Loucy (cell line): ENCODE results near the gene ADCY4.

Experiments used
- CTCF ChIP-seq: fragments of 200-600 bp; sonication (generic); conservative IDR thresholded peaks from 2 replicates; pipeline ENCODE4 v1.5.1; 2014; ENCODE audit warnings: mild to moderate bottlenecking, antibody characterized with exemption, low read length
- EZH2phosphoT487 ChIP-seq: fragments of 200-600 bp; IDR thresholded peaks from 2 replicates; pipeline ENCODE4 v1.6.1; 2018; ENCODE audit warnings: antibody characterized with exemption, mild to moderate bottlenecking, moderate library complexity, borderline replicate concordance

- TF ChIP-seq CTCF (no peak), EZH2phosphoT487 (no peak)
Measured at GRCh38 chr14:24323341-24323740, 11.5 kb downstream of the ADCY4 start.
